ENCODE measurements around the gene CORO1C.

CORO1C gene

DNA sequence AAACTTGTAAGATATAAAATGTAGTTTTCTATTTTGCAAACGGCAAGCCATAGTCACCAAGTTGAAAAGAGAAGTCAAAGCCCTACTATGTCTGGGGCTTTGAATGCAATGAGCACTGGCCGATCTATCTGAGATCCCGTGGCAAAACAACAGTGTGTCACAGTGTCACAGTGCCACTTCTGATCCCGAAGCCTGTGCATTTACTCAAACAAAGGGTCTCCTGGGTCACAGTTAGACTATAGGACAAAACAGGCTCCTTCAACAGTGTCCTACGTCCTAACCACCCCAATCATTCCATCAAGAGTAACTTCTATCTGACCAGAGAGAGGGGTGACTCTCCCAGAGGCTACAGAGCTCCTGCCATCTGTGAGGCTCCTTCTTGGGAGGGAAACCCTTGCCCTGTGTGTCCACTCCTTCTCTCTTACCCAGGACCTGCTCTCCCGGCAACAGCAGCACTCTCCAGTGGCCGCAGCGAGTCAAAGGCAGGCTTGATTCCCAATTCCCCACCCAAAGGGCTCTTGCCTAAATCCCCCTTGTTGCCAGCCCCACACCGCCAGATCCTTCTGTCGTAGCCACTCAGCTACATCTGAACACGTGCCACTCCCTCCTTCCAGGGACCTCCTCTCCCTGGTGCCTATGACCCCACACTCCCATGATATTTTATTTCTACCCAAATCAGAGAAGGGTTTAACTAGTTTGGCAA is 83.6 kb downstream of the CORO1C start:
- no peak for DNase-seq (ENCODE audit: low read depth in 2 of 2)

DNA sequence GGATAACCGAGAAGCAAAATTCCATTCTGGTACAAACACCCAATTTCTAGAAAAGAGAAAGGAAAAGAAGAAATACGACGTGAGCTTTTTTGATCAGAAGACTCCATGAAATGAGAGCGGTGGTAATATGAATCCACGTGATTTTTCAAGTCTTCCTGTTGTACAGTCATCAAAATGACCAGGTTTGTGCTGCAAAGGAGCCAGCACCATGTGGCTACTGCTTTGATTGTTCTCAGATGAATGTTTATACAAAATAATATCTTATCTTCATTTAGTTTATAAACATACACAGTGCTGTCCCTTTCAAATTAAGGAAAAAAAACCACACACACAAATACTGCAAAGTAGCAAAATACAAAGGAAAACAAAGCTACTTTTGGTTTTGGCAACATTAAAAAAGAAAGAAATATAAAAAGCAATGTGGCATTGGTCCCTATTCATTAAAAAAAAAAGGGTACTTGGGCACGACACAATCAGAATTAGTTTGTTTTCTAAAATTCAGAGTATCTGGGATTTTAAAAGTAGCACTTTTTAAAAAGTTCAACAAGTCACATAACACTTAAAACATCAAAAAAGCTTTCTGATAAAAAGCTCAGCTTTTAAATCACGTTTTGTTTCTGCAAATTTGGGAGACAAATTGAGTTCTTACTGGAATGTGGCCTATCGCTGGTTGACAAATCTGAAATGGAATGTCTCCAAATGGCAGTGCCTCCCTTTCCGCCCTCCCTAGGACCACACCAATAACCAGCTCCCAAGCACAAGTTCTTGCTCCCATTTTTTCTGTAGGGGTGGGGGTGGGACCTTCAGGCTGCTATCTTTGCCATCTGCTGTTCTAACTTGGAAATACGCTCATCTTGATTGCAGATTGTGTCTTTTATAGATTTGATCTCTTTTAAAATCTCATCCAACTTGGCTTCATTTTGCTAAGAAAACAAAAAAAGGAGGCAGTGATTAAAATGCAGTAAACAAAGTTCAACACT is 84.4 kb downstream of the CORO1C start:
- DNase-seq (ENCODE audit: low read depth in 2 of 2) = no peak

DNA sequence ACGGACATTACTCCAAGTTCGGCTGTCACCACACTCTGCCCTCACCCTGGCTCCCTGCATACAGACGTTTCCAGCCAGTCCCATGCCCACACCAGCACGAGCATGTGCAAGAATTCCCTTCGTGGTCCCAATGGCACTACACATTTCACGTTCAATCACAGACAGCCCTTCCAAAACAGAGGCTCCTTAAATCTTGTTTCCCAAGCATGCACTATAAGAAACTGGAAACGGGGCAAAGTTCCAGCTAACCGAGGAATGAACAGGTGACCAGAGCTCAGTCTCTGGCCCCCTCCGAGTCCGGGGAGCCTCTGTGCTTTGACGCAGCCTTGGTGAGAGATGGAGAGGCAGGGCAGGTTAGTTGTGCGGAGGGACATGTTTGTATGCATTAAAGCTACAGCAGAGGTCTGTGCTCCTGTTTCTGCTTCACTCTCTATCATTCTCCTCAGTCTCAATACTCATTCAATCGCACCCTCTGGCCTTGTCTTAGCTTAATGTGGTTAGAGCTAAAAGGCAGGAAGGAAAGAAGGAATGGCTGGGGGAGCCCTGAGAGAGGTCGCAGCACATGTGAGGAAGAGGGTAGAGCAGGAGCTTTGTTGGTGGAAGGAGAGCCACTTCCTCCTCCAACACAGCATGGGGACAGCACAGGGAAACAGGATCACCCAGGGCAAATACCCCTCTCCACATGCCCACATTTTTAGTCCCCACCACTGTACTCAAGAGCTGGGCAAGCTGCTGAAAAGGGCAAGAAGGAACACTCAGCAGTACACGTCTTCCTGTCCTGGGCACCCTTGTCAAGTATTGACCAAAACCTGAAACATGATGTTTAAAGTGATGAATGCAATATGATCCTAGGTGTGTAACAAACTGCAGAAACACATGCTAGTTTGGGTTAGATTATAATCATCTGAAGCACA is 85.4 kb downstream of the CORO1C start:
- no peak for DNase-seq (ENCODE audit: low read depth in 2 of 2)

DNA sequence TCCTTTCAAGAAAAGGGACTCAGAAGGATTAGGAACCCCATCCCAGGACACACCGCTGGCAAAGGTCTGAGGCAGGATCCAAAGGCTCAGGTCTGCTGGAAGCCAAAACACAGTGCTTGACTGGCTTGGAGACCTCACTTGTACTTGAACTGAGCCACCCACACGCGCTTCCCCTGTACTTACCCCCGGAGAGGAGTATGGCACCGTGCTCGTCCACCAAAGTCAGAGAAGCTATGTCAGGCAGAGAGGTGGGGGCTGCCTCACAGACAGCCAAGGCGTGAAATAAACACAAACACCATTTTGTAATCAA is 86.6 kb downstream of the CORO1C start:
- no peak for DNase-seq (ENCODE audit: low read depth in 2 of 2)

DNA sequence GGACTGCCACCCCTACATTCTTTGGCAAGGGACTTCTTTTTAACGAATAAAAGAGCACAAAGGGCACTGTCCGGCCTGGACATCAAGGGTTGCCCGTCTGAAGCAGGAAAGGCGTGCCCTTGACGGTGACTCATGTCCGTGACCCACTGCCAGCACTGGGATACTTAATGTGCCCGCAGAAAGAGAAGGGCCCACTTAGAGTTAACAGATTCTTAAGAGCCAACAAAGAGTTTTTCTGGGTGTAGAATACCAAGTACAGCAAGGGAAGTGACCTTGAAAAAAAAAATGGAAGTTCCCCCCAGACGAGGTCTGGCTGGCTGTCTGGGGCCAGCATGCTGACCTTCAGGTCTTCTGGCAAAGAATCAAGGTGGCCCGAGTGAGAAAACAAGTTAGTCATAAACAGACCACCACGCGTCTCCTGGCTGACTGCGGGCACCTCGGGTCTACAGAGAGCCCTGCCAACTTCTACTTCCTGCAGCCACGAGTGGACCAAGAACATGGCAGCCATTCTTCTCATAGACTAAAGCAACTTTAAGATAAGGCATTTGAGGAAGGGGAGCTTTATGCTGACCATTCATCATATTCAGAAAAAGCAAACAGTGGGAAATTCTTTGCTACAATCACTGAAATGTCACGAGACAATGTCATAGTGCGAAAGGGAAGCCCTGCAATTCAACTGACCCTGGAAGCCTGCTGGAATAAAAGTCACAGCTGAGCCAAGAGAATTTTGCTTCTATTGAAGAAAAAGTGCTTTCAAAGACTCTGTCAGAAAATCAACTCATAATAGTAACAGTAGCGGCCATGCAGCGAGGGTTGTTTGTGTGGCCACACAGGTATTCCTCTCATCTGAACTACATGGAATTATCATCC is 87.1 kb downstream of the CORO1C start:
- DNase-seq (ENCODE audit: low read depth in 2 of 2) = no peak

DNA sequence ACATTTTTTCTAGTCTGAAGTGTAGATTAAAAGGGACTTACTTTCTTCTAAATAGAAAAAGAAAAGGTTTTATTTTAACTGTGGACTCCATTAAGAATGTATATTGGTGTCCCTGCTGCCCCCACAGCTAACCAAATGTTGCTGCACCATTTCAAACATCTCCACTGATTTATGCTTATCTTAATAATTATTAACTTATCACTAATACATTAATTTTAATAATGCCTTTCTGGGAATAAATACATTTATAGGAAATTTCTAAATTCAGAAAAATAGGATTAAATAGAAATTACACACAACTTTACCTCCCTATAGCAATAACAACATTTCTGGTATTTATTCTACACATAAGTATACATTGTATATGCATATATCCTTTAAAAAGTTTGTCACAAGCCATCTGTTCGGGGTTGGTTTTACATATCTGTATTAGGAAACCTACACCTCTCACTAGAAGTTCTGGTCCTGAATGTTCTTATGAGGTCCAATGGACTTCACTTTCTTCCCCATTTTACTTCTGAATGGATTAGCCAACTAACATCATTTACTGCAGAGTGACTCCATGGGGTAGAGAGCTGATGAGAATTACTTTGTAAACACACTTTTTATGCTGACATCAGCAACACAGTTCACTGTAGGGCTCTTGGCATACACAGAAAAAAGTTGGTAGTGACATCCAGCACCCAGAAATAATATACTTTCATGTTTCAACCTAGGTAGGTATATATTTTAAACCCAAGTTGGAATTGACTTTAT is 88.2 kb downstream of the CORO1C start:
- DNase-seq (ENCODE audit: low read depth in 2 of 2) = no peak

DNA sequence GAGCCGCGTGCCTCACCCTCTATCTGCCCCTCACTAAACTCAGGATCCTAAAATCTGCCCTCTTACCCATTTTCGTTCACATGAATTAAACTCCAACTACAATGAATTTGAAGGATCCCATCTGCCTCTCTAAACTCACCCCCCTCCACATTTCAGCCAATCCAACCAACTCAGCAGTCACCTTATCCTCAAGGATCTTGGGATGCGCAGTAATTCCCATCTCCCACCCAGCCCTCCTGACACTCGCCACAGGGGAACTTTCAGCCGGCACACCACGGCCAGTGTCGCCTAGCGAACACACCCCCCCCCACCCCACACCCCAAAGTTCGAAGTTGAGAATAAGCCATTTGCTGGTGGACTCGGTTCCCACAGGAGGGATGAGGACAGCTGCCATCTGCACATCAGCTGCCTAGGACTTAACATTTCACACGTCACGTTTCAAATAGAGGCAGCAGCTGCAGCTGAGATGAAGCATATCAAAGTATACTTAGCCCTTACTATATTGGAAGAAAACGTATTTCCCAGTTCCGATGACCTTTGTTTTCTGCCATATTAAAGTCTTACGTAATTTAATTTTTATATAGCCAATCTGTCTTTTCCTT is 88.9 kb downstream of the CORO1C start:
- no peak for DNase-seq (ENCODE audit: low read depth in 2 of 2)

DNA sequence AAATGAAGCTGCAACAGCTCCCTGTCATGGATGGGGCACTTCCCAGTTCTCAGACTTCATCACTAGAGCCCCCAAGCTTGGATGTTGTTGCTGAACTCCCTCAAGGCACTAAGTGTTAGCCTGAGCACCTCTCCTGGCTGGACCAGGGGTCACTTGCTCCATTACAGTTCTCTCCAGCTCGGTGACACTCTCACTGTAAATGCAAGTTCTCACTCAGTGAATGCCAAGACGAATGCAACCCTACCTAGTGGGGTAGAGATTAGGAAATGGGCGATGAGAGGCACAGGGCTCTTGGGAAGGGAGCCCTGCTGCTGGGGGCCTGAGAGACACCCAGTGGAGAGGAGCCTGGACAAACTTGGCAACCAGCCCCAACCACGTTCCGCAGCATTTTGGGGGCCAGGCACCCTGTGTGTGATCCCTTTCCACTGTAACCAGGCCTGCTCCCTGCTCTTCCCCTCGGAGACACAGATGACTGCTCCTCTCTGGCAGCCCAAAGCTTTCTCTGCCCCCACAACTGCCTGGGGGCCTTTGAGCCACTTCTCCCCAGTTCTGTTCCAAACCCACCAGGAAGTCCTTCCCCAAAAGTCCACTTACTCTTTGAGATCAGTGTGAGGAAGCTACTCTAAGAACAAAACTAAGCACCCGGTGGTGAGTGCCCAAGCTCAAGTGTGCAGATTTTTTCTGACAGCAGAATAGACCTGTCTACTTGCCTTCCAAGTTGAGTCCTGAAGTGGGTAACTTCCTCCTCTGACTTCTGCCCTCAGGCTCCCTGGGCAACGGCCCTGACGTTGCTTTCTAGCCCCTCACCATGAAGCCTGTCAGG is 89.7 kb downstream of the CORO1C start:
- no peak for DNase-seq (ENCODE audit: low read depth in 2 of 2)

DNA sequence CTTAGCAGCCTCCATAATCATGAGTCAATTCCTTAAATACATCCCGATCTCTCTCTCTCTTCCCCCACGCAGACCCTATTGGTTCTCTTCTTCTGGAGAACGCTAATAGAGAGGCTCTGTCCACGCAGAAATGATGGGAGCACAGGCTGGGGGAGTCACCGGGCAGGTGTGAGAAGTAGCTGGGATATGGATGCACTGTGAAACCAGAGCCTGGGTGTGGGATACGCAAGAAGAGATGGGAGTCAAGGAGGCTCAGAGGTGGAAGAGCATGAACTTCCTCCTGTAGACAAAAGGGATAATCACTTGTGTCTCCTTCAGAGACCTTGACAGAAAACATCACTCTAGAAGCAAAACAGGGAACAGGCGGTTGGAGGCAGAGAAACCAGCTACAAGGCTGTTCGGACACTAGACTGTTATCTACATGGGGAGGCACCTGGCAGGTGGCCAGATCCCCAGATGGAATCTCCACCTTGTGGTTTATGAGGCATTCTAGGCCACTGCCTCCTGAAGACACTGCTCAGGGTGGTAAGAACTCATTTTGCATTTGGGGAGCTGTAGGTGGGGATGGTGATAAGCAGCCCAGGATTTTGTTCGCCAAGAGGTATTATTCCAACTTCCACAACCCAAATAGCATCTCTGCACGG is 90.4 kb downstream of the CORO1C start:
- no peak for DNase-seq (ENCODE audit: low read depth in 2 of 2)

DNA sequence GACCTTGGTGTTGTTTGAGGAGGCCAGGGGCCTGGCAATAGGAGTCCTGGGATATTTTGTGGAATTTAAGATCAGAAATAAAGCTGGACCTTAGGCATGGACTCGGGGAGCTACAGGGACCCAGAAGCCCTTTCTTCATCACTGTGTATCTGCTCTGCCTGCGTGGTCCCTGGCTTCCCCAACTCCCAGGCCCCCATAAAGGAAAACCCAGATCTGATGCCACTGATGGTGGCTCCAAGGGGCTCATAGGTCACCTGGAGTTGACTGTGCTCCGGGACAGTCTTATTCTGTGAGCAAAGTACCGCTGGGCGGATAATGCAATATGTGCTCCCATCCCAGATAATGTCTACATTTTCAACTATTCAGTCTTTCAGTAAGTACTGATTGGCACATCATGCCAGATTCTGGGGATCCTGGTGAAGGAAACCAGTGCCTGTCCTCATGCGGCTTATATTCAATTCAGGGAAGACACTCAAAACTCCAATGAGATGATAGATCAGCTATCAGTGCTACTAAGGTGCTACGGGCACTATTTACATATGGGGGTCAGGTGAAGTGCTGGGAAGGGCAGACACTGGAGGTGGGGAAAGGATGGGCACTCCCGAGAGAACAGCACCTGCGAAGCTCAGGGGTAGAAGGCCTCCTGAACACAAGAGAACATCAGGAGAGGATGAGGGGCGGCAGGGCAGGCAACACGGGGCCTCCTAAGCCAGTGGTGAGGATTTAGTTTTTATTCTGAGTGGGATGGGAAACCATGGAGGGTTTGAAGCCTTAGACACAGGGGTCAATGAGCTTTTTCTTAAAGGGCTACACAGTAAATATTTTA is 92.1 kb downstream of the CORO1C start:
- no peak for DNase-seq (ENCODE audit: low read depth in 2 of 2)

DNA sequence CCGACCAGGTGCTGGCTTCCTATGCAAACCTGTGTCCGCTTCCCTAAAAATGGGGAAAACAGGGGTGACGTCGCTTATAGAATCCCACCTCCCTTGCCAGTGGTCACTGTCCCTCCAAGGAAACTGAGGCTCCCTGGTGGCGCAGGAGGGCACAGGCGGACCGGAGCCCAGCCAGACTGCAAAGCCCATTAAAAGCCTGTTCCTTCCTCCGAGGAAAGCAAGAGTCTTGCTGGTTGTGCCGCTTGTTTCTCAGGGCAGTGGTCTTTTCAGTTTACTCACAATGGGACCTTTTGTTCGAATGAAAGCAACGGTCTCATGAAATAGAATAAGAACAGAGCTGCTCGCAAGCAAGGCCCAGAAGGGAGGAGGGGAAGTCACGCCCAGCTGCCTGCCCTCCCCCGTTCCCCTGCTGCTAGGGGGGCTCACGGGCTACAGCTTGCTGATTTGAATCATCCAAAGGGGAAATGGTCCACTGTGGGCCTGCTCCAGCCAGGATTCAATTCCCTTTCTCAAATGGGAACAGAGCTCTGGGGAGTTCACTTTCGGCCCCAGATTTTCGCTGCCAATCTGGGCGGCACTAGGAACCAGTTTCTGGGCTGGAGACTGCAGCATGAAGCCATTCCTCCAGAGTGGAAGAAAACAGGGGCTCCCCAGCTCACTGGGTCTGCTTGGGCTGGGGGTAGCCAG is 93.0 kb downstream of the CORO1C start:
- DNase-seq (ENCODE audit: low read depth in 2 of 2) = no peak

DNA sequence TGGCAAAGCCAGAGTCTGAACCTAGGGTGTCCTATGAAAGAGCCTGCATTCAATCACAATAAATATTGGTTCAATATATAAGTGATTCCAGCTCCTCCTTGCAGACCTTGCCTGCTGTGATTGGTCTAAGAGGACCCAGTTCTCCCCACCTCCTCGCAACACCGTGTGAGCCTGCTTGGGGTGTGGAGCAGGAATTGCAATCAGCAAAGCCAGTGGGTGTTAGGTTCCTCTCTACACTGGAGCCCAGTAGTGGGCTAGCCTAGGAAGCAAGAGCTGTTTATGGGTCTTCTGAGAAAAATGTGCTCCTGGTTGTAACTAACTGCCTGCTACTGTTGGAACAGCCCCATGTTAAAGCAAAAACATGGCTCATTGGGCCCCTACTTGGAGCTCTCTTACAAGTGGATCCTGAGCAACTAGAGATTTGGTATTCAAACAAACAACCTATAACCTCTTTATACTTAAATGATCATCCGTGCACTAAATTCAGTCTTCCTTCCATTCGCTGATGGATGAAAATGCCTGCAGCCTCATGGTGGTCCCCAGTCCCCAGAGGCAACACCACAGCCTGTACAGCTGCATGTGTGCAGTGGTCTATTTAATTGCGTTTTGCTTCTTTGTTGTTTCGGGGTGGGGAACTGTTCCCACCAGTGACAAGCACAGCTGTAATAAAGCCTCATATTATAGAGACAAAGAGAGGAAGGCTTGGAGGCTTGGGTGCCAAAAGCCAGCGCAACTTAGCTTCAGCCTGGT is 93.9 kb downstream of the CORO1C start:
- no peak for DNase-seq (ENCODE audit: low read depth in 2 of 2)

DNA sequence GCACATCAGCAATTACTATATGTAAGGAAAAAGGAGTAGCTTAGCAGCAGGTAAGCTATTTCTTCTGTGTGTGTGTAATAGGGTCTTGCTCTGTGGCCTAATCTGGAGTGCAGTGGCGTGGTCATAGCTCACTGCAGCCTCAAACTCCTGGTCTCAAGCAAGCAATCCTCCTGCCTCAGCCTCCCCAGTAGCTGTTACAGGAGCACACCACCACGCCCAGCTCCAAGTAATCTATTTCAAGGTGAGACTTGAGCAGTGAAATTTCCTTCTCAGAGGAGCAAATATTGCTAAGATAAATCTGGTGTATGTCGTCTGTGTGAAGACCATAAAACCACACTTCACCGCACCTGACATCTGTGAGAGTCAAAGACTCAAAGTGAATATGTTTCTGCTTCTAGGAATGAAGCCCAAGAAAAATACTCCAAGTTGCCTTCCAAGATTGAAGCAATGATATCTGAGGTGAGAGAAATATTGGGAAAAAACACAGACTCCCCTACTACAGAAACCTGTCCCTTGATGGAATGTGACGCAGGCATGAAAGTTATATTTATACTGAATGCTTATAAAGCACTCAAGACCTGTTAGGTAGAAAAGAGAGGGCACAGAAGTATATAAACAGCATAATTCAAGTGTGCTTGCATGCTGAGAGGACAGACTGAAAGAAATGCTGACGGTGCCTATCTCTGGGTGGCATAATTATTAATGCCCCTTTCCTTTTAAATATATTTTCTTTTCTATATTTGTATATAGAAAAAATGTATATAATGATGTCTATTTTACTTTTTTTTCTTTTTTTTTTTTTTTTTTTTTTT is 95.1 kb downstream of the CORO1C start:
- no peak for DNase-seq (ENCODE audit: low read depth in 2 of 2)

DNA sequence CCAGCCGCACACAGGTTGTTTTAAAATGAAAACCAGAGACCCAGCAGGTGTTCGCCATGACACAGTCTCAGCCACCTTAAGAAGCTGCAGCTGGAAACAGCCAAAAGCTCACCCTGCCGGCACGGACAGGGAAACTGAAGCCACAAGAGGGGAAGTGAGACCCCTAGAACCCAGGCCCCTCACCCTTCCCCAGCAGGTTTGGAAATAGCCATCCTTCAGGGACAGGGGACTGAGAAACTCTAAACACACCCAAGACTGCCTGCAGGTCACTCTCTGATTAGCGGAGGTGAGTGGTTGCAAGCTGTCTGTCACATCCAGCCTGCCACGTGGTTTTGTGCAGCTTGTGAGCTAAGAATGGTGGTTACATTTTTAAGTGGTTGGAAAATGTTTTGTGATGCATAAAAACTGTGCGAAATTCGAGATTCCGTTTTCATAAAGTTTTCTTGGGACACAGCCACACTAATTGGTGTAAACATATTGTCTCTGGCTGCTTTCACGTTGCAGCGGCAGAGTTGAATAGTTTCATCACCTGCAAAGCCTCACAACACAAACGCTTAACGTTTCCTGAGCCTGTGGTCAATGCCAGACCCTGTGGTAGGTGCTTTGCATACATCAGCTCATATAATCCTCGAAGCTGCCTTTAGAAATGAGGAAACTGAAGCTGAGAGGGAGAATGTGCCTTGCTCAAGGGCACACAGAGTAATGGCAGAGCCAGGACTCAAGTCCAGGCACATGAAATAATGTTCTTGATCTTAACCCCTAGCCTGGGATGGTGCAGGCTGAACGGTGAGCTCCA is 95.9 kb downstream of the CORO1C start:
- no peak for DNase-seq (ENCODE audit: low read depth in 2 of 2)

DNA sequence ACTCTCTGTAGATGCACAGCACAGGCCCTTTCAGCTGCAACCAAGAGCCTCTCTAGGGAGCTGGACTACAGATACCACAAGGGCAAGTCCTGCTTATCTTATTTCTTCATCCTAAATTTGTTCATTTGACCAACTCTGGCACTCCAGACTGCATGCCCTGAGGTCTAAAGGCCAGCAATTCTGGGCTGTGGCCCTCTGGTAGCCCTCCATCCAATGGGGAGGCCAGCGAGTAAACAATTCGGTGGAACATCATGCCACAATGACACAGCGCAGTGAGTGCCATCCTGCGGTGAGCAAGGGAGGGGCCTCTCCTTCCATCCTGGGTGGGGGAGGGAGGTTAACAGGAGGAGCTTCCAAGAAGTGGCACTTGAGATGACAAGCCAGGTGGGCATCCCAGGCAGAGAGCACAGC is 97.0 kb downstream of the CORO1C start:
- no peak for DNase-seq (ENCODE audit: low read depth in 2 of 2)

Data from fibroblast of skin of left quadriceps (primary cell).